Measurements from ENCODE around the gene CTSD. TPM values are rescaled to one million over a fixed set of nuclear protein-coding genes. Genes with fewer than 3 reads are reported as not detected.

CTSD gene
- total RNA-seq, 1 experiment from 2014 or later = 199 TPM

GRCh38 chr11:1739576-1739975 is 24.2 kb downstream of the CTSD start (continued):
- TF ChIP-seq E2F1 (CRISPR knock-in tag; IDR thresholded peaks at IDR 0.05) (no peak), ETV6 (CRISPR knock-in tag; IDR thresholded peaks at IDR 0.05) (no peak), SMAD4 (CRISPR knock-in tag; IDR thresholded peaks at IDR 0.05) (no peak), OVOL2 (CRISPR knock-in tag; IDR thresholded peaks at IDR 0.05; ENCODE audit: borderline replicate concordance) (no peak), ZNF138 (CRISPR knock-in tag; conservative IDR thresholded peaks at IDR 0.05) (no peak), FOXJ3 (CRISPR knock-in tag; IDR thresholded peaks at IDR 0.05; ENCODE audit: borderline replicate concordance) (no peak)

- ATAC-seq (no peak), DNase-seq (ENCODE audit: low spot score) (no peak)
- H3K9me3 Mint-ChIP-seq = peaks cover 31% of the 10 kb centered on the region
- POLR2A ChIA-PET = interaction anchor here (0.6 kb wide), 1 partner anchor 180 kb away, joined by 5 read pairs; no protein-coding TSS in a partner anchor
- H3K4me1 Mint-ChIP-seq = no peaks in the 10 kb centered on the region
- H3K27ac Mint-ChIP-seq = no peak overlapping the region
- H3K36me3 Mint-ChIP-seq = no peaks in the 10 kb centered on the region
- H3K4me3 Mint-ChIP-seq = no peak overlapping the region
- peaks cover 51% of the 10 kb centered on the region for H3K27me3 Mint-ChIP-seq (ENCODE audit: low read depth)
- CTCF ChIA-PET = no interaction called here
- no peak for TF ChIP-seq ZNF671 (CRISPR knock-in tag; IDR thresholded peaks at IDR 0.05)
- no peak for TF ChIP-seq NFATC4 (CRISPR knock-in tag; IDR thresholded peaks at IDR 0.05)
- no peak for TF ChIP-seq ZNF219 (CRISPR knock-in tag; IDR thresholded peaks at IDR 0.05; ENCODE audit: borderline replicate concordance)
- no peak for TF ChIP-seq SOX15 (CRISPR knock-in tag; IDR thresholded peaks at IDR 0.05)
- TF ChIP-seq CBFB (CRISPR knock-in tag; IDR thresholded peaks at IDR 0.05; ENCODE audit: low read depth) = no peak
- TF ChIP-seq TEAD4 (CRISPR knock-in tag; IDR thresholded peaks at IDR 0.05) = no peak
- no peak for TF ChIP-seq RELA (CRISPR knock-in tag; IDR thresholded peaks at IDR 0.05; ENCODE audit: borderline replicate concordance)
These were observed 25.3 kb downstream of the CTSD start for GRCh38 chr11:1738380-1738779.

- DNase-seq (ENCODE audit: low spot score) (no peak), ATAC-seq (no peak)
- Mint-ChIP-seq H3K9me3 (peaks cover 31% of the 10 kb centered on the region), H3K4me3 (no peak overlapping the region), H3K36me3 (no peaks in the 10 kb centered on the region), H3K27ac (no peak overlapping the region), H3K4me1 (no peaks in the 10 kb centered on the region), H3K27me3 (ENCODE audit: low read depth) (peaks cover 51% of the 10 kb centered on the region)
- ChIA-PET CTCF (interaction anchor here (1.5 kb wide), 1 partner anchor 85 kb away, joined by 5 read pairs; no protein-coding TSS in a partner anchor), POLR2A (no interaction called here)
- TF ChIP-seq RORB (CRISPR knock-in tag; IDR thresholded peaks at IDR 0.05) = no peak
- no peak for TF ChIP-seq GABPB1 (CRISPR knock-in tag; IDR thresholded peaks at IDR 0.05)
- TF ChIP-seq IRF1 (CRISPR knock-in tag; IDR thresholded peaks at IDR 0.05) = no peak
- no peak for TF ChIP-seq ATF1 (CRISPR knock-in tag; IDR thresholded peaks at IDR 0.05)
- TF ChIP-seq ZNF425 (CRISPR knock-in tag; conservative IDR thresholded peaks at IDR 0.05) = no peak
These were observed 26.5 kb downstream of the CTSD start for GRCh38 chr11:1737080-1737757.

- Mint-ChIP-seq H3K27me3 (ENCODE audit: low read depth) (peaks cover 53% of the 10 kb centered on the region), H3K4me3 (no peak overlapping the region)
These were observed 27.2 kb downstream of the CTSD start for GRCh38 chr11:1736447-1736992.

More at GRCh38 chr11:1736447-1736992, 27.2 kb downstream of the CTSD start:
- Mint-ChIP-seq H3K27ac (no peak overlapping the region), H3K36me3 (no peaks in the 10 kb centered on the region), H3K9me3 (peaks cover 34% of the 10 kb centered on the region), H3K4me1 (no peaks in the 10 kb centered on the region)
- CTCF ChIA-PET = interaction anchor here (1.5 to 1.6 kb wide), 2 partner anchors 84 to 89 kb away, joined by 5 read pairs; no protein-coding TSS in a partner anchor
- ATAC-seq (no peak), DNase-seq (ENCODE audit: low spot score) (no peak)
- POLR2A ChIA-PET = no interaction called here
- TF ChIP-seq PRDM15 (CRISPR knock-in tag; IDR thresholded peaks at IDR 0.05) = peak; percentile 94
- no peak for TF ChIP-seq GTF2I (CRISPR knock-in tag; conservative IDR thresholded peaks at IDR 0.05)
- TF ChIP-seq ZBTB21 (CRISPR knock-in tag; IDR thresholded peaks at IDR 0.05; ENCODE audit: borderline replicate concordance) = no peak
- no peak for TF ChIP-seq ZNF138 (CRISPR knock-in tag; conservative IDR thresholded peaks at IDR 0.05)
- no peak for TF ChIP-seq E2F1 (CRISPR knock-in tag; IDR thresholded peaks at IDR 0.05)
